PFSK-1 (cell line): ENCODE measurements around the gene TM4SF1.

ENCODE experiments used
- FOXP2 ChIP-seq: optimal IDR thresholded peaks from 2 replicates; pipeline ENCODE3; 2011; ENCODE audit warnings: borderline replicate concordance, control low read depth, inconsistent platforms; ENCODE audit not compliant: insufficient read depth; ENCODE audit errors: extremely low read length, extremely low read depth
- POLR2AphosphoS5 ChIP-seq: IDR thresholded peaks from 2 replicates; pipeline ENCODE4 v1.6.1; 2012; ENCODE audit warnings: low read depth, mild to moderate bottlenecking, control low read depth, low read length, moderate library complexity
- SIN3A ChIP-seq: IDR thresholded peaks from 2 replicates; pipeline ENCODE4 v1.6.1; 2012; ENCODE audit warnings: mild to moderate bottlenecking, low read length, moderate library complexity, borderline replicate concordance; ENCODE audit not compliant: insufficient read depth
- TAF1 ChIP-seq: IDR thresholded peaks from 2 replicates; pipeline ENCODE4 v1.6.1; 2012; ENCODE audit warnings: low read length, control low read depth, borderline replicate concordance; ENCODE audit not compliant: insufficient read depth
- TF ChIP-seq, protein P1 (sequence below), 2 experiments: IDR thresholded peaks; 2 replicates each; pipeline versions ENCODE4 v1.6.1 to v1.8.0; 2011 to 2012; ENCODE audit warnings: low read depth in 2 of 2, low read length in 2 of 2, control low read depth in 1 of 2, inconsistent platforms in 1 of 2, mild to moderate bottlenecking in 1 of 2, moderate library complexity in 1 of 2; ENCODE audit not compliant: insufficient read depth in 1 of 2

Gene TM4SF1

GRCh38 chr3:149390294-149390693 lies 12.8 kb upstream of the TM4SF1 start:
- TF ChIP-seq TAF1: no peak
- no peak for TF ChIP-seq POLR2AphosphoS5
- no peak for TF ChIP-seq SIN3A
- TF ChIP-seq FOXP2: no peak
- TF ChIP-seq, protein P1, sequence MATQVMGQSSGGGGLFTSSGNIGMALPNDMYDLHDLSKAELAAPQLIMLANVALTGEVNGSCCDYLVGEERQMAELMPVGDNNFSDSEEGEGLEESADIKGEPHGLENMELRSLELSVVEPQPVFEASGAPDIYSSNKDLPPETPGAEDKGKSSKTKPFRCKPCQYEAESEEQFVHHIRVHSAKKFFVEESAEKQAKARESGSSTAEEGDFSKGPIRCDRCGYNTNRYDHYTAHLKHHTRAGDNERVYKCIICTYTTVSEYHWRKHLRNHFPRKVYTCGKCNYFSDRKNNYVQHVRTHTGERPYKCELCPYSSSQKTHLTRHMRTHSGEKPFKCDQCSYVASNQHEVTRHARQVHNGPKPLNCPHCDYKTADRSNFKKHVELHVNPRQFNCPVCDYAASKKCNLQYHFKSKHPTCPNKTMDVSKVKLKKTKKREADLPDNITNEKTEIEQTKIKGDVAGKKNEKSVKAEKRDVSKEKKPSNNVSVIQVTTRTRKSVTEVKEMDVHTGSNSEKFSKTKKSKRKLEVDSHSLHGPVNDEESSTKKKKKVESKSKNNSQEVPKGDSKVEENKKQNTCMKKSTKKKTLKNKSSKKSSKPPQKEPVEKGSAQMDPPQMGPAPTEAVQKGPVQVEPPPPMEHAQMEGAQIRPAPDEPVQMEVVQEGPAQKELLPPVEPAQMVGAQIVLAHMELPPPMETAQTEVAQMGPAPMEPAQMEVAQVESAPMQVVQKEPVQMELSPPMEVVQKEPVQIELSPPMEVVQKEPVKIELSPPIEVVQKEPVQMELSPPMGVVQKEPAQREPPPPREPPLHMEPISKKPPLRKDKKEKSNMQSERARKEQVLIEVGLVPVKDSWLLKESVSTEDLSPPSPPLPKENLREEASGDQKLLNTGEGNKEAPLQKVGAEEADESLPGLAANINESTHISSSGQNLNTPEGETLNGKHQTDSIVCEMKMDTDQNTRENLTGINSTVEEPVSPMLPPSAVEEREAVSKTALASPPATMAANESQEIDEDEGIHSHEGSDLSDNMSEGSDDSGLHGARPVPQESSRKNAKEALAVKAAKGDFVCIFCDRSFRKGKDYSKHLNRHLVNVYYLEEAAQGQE (IDR thresholded peaks at IDR 0.05; ENCODE audit: insufficient read depth in 1 of 2, low read depth in 2 of 2, low read length in 2 of 2): no peak

DNA sequence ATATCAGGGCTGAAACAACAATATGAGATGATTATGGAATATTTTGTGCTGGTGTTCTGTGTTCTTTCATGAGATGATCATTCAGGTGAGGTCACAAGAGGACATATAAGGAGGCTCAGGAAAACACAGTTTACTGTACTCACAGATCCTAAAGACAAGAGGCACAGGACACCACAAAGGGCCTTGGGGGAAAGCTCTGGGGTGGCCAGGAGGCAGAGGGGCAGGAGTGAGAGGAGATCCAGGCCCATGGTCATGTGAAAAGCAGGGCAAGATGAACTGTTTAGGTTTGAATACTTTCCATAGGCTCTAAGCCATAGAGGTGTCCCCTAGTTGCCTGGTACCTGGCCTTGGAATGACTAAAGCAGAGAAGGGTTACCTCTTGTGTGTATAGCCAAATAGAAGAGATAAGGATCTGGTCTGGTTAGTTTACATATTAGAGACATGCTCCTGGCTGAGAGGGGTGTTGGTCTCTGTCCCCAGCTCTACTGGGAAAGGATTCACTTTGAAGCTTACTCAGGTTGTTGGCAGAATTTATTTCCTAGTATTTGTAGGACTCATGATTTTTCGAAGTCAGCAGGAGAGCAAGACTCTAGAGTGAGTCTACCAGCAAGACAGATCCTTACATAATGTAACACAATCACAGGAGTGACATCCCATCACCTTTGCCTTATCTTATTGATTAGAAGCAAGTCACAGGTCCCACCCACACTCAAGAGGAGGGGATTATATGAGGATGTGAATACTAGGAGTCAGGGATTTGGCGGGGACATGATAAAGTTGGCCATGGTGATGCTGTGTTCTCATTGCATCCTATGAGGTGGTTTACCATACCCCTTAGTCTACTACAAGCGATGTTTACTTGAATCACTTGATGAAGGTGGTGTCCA lies 11.3 kb upstream of the TM4SF1 start:
- TF ChIP-seq POLR2AphosphoS5: no peak
- TF ChIP-seq TAF1: no peak
- no peak for TF ChIP-seq SIN3A
- no peak for TF ChIP-seq FOXP2
- TF ChIP-seq, protein P1 (IDR thresholded peaks at IDR 0.05; ENCODE audit: insufficient read depth in 1 of 2, low read depth in 2 of 2, low read length in 2 of 2): no peak

DNA sequence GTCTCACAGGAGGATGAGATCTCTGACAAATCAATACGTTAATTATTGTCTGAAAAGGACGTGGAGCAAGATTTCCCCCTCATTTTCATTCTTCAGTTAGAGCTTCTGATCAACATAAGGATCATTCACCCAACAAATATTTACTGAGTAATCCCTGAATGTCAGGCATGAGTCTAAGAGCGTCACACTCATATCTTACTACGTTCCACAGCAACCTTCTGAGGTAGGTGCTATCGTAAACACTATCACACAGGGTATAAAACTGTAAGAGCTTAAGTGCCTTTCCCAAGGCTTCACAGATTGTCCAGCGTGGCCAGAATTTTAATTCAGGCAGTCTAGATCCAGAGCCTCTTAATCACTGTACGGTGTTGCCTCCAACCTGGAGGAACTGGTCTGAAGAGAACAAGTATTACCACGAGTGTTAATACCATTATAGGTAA lies 10.6 kb upstream of the TM4SF1 start:
- TF ChIP-seq TAF1 (no peak), FOXP2 (no peak), SIN3A (no peak), POLR2AphosphoS5 (no peak)
- TF ChIP-seq, protein P1 (IDR thresholded peaks at IDR 0.05; ENCODE audit: insufficient read depth in 1 of 2, low read depth in 2 of 2, low read length in 2 of 2): no peak

GRCh38 chr3:149386299-149386606 lies 8.8 kb upstream of the TM4SF1 start:
- TF ChIP-seq SIN3A (no peak), TAF1 (no peak), POLR2AphosphoS5 (no peak), FOXP2 (no peak)
- TF ChIP-seq, protein P1 (IDR thresholded peaks at IDR 0.05; ENCODE audit: insufficient read depth in 1 of 2, low read depth in 2 of 2, low read length in 2 of 2): no peak
